ENCODE data around the gene SVEP1. TPM values are rescaled to one million over a fixed set of nuclear protein-coding genes. Genes with fewer than 3 reads are reported as not detected.
"Not testable (repeated sequence)": the region's sequence is repeated elsewhere in the genome, so short reads cannot be mapped to it uniquely, and the experiment has no call there.

SVEP1 gene
- total RNA-seq, 1 donor from 2014 or later = 6.8 TPM

DNA sequence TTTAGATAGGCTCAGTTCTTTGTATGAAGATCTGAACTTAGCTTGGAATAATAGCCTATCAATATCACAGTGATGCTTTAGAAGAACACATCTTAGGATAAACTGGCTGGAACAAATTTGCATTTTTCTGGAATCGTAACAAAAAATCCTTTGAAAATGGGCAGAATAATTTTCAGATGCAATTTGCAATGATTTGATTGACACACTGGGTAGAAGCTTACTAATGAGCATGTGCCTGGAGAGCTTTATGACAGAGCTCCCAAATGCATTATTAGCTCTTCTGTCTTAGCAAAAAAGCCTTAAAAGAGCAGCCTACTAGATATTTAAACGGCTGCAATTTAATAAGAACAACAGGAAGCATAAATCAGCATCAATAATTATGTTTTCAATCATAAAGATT, 165.1 kb downstream of the SVEP1 start:
- no peak for DNase-seq
- intact Hi-C loops (cut with DNase I) = no loop called here

DNA sequence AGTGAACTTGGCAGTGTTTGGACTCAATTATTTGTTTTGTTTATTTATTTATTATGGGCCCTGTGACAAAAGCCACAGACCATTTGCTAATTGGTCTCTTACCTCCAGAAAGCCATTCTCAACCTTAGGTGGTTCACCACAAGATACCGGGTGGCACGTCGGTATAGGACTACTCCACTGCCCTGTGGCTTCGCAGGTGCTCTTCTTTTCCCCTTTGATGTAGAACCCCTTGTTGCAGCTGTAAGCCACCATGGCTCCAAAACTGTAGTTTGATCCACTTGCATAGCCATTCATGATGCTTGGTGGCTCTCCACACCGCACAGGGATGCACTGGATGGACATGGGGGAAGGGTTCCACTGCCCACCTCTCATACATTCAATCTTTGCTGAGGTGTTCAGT, 168.6 kb downstream of the SVEP1 start:
- intact Hi-C loops (cut with DNase I) = no loop called here
- DNase-seq (no peak), ATAC-seq (ENCODE audit: poor library complexity) (no peak)

More for the DNA sequence above, 165.1 kb downstream of the SVEP1 start:
- no peak for ATAC-seq (ENCODE audit: poor library complexity)

DNA sequence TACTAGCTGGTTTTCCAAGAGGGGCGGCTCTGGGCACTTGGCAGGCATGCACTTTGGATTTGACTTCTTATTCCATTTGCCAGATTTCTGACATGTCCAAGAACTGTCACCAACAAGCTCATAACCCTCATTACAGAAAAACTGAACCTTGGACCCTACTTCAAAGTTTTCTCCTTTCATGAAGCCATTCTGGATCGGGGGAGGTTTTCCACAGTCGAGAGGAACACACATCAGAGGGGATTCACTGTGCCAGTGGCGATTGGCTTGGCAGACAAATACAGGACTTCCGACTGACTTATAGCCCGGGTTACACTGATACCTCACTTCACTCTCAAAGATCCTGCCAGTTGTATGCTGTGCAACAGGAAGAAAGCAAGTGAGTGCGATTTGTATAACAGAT, 170.9 kb downstream of the SVEP1 start:
- intact Hi-C loops (cut with DNase I) = no loop called here
- no peak for ATAC-seq (ENCODE audit: poor library complexity)
- no peak for DNase-seq

DNA sequence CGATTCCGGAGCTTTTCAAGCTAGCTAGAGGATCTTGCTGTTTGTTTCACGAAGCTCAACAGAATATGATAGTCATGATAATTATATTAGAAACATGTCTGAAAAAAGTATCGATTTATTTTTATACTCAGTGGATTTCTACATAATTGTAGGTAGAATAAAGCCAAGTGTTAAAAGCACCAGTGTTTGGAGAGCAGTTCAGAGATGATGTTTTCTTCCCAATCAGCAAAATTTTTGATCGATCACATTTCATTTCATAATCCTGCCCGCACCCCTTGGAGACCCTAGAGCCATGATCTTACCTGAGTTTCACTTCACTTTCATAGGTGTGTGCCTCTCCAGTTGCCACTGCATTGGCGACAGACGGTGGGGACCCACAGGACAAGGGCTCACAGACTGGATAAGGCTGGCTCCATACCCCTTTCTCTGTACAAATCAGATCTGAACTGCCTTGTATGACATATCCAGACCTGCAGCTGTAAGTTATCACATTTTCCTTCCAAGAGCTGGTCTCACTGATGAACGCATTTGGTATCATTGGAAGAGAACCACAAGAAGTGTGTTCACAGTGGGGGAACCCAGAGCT, 173.6 kb downstream of the SVEP1 start:
- DNase-seq (no peak), ATAC-seq (ENCODE audit: poor library complexity) (no peak)
- intact Hi-C loops (cut with DNase I) = no loop called here

DNA sequence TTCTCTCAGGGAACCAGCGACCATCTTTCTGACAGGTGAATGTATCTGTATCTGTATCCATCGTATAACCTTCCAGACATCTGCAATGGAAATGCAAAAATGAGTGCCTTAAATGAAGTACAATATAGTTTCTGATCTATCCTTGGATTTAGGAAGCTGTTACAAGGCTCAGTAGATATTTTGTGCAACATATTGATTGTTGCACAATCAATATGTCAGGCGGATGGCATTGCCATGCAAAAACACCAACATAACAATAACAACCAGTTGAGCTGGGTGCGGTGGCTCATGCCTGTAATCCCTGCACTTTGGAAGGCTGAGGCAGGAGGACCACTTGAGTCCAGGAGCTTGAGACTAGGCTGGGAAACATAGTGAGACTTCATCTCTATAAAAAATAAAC, 175.1 kb downstream of the SVEP1 start:
- DNase-seq (no peak), ATAC-seq (ENCODE audit: poor library complexity) (no peak)
- intact Hi-C loops (cut with DNase I) = no loop called here

DNA sequence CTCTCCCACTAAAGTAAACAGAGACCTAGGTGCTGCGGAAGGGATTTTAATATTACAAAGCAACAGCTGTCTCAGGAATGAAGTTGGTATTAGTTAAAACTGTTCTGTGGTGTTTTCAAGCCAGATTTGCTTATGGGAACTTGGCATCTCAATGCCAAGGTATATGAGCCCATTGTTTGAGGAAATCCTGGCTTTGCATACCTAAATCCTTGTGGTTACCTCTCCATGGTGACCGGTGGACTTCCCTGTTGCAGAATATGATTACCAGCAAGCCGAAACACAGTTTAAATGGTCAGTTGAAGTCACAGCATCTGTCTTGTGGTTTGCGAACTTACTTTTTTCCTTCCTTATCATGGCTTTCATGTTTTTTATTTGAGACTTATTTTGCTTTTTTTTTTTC, 179.6 kb downstream of the SVEP1 start:
- no peak for DNase-seq
- ATAC-seq (ENCODE audit: poor library complexity) = no peak
- intact Hi-C loops (cut with DNase I) = no loop called here

DNA sequence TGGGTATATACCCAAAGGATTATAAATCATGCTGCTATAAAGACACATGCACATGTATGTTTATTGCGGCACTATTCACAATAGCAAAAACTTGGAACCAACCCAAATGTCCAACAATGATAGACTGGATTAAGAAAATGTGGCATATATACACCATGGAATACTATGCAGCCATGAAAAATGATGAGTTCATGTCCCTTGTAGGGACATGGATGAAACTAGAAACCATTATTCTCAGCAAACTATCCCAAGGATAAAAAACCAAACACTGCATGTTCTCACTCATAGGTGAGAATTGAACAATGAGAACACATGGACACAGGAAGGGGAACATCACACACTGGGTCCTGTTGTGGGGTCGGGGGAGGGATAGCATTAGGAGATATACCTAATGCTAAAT, 180.5 kb downstream of the SVEP1 start:
- intact Hi-C loops (cut with DNase I); ATAC-seq (ENCODE audit: poor library complexity); DNase-seq: not testable (repeated sequence)

DNA sequence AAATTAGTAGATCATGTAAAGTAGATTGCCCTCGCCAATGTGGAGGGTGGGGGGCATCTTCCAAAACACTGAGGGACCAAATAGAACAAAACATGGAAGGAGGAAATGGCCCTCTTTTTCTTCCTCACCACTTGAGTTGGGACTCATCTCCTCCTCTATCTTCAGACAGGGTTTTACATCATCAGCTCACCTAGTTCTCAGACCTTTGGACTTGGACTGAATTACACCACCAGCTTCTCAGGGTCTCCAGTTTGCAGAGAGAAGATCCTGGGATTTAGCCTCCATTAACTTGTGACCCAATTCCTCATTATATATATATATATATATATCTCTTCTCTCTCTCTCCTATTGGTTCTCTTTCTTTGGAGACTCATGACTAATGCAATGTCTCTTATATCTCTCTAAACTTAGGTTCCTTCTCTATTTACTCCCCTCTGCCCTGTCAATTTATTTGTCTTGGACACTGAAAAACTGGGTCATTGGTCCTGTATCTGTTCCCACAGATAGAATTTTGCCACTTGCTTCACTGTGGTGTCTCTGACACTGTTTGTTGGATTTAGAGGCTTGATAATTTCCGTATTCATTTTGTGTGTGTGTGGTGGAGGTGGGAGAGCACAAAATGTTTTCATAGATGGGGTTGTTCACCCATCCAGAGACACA, 187.6 kb downstream of the SVEP1 start:
- ATAC-seq (ENCODE audit: poor library complexity) (no peak), DNase-seq (no peak)
- intact Hi-C loops (cut with DNase I) = no loop called here

DNA sequence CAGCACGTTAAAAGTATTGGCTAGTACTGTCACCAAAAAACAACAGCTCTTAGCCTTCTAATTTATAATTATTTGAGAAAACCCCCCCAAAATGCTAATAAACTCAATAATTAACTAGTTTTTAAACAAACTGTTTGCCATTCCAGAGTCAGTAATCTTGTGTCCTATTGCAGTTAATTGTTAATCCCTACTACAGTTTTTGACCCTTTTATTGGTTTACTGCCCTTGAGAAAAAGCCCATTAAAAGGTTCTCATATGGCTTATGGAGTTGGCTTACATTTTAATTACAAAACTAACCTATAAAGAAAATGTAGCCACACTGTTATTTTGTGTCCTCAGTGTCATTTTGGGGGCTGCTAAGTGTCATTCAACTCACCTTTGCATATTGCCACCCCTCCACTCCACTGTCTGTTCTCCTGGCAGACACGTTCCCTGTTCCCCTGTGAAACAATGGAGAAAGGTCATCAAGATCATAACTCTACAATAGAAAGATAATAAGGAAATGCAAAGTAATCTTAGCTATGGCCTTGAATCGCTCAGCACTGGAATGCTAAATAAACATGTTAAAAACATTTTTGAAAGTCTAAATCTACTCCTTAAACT, 190.3 kb downstream of the SVEP1 start:
- no peak for DNase-seq
- intact Hi-C loops (cut with DNase I) = no loop called here
- no peak for ATAC-seq (ENCODE audit: poor library complexity)

DNA sequence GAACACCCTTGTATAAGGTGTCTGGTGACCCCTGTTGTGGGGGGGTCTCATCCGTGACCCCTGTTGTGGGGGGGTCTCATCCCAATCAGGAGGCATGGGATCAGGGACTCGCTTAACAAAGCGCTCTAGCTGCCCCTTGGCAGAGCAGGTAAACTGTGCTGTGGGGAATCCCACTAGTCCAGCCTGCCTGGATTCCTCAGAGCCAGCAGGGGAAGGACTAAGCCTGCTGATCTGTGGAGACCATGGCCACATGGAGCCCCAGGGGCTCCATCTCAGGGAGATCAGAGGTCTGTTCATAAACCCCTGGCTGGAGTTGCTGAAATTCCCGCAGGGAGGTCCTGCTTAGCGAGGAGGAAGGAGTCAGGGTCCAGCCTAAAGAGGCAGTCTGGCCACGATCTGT, 196.1 kb downstream of the SVEP1 start:
- no peak for DNase-seq
- ATAC-seq (ENCODE audit: poor library complexity) = no peak
- intact Hi-C loops (cut with DNase I) = no loop called here

DNA sequence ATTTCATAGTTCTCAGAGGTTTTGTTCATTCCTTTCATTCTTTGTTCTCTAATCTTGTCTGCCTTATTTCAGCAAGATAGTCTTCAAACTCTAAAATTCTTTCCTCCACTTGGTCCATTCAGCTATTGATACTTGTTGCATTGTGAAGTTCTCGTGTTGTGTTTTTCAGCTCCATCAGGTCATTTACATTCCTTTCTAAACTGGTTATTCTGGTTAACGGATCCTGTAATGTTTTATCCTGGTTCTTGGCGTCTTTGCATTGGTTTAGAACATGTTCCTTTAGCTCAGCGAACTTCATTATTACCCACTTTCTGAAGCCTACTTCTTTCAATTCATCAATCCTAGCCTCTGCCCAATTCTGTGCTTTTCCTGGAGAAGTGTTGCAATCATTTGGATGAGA, 196.8 kb downstream of the SVEP1 start:
- intact Hi-C loops (cut with DNase I) = no loop called here
- no peak for ATAC-seq (ENCODE audit: poor library complexity)
- no peak for DNase-seq

DNA sequence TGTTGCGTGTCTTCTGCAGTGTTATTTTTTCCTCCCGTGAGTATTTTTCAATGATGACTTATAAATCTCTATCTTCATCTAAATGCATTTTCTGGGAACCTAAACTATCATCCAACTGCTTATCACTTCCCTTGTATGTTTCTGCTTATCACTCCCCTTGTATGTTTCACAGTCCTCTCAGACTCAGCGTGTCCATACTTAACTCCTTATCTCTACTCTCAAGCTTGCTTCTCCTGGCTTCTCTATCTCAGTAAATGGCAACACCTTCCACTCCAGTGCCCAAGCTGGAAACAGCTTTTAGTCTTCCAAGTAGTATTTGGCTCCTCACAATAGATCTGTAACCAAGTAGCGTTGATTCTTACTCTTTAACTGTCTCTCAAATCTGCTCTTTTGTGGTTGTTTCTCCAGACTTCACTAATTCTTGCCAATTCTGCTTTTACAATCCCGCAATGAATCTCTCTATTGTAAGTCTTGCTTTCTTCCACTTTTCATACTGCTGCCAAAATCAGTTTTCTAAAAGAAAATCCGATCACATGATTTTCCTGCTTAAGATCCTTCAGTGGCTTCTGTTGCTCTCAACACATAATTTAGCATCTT, 208.0 kb downstream of the SVEP1 start:
- intact Hi-C loops (cut with DNase I) = no loop called here
- no peak for ATAC-seq (ENCODE audit: poor library complexity)
- DNase-seq = no peak

DNA sequence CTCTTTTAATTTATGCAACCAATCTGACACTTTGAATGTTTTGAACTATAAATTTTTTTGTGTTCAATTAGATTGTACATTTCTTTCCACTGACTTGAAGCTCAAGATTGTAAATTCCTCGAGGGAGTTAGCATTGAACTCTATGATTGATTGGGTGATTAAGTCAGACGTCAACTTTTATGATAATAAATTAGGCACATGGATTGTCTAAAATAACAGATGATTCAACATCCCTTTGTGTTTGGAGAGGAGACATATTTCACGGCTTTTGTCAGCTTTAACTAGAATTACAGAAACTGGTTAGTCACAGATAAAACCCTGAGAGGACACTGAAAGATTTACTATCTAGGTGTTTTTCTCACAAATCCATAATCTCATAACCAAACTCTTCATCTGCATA, 209.2 kb downstream of the SVEP1 start:
- intact Hi-C loops (cut with DNase I) = no loop called here
- ATAC-seq (ENCODE audit: poor library complexity) (no peak), DNase-seq (no peak)

DNA sequence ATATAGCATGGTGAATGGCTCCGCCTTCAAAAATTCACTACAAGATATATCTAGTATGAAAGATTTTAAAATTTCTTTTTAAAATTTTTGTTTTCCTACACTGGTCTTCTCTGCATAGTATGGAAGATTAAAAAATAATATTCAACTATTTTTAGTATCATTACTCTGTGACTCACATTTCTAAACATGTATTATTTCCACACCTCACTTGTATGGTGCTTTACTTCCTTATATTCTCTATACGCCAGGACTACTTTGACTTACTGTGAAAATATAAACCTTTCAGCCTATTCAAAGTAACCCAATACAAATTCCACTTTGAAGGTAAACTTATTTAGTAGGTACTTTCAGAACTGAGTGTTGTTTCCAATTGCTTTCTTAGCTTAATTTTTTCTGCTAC, 215.1 kb downstream of the SVEP1 start:
- DNase-seq = no peak
- ATAC-seq (ENCODE audit: poor library complexity) = no peak
- intact Hi-C loops (cut with DNase I) = no loop called here

DNA sequence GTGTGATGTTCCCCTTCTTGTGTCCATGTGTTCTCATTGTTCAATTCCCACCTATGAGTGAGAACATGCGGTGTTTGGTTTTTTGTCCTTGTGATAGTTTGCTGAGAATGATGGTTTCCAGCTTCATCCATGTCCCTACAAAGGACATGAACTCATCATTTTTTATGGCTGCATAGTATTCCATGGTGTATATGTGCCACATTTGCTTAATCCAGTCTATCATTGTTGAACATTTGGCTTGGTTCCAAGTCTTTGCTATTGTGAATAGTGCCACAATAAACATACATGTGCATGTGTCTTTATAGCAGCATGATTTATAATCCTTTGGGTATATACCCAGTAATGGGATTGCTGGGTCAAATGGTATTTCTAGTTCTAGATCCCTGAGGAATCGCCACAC, 220.5 kb downstream of the SVEP1 start:
- DNase-seq; intact Hi-C loops (cut with DNase I); ATAC-seq (ENCODE audit: poor library complexity): not testable (repeated sequence)

DNA sequence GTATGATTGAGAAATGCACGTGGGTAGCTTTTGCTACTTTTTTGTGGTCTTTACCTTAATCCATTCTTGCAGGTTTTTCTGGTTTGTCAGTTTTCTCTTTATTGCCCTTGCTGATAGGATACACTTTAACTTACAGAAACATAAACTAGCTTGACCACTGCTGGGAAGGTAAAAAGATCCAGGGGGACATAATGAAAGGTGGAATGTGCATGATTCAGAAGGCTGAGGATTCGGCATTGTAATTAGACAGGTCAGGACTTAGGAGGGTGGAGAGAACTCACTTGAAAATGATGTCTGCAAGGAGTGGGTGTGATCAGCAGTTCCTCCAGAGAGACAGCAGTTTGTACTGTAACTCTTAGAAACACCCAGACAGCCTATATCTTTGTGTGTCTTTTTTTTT, 222.0 kb downstream of the SVEP1 start:
- intact Hi-C loops (cut with DNase I) = no loop called here
- DNase-seq (no peak), ATAC-seq (ENCODE audit: poor library complexity) (no peak)

DNA sequence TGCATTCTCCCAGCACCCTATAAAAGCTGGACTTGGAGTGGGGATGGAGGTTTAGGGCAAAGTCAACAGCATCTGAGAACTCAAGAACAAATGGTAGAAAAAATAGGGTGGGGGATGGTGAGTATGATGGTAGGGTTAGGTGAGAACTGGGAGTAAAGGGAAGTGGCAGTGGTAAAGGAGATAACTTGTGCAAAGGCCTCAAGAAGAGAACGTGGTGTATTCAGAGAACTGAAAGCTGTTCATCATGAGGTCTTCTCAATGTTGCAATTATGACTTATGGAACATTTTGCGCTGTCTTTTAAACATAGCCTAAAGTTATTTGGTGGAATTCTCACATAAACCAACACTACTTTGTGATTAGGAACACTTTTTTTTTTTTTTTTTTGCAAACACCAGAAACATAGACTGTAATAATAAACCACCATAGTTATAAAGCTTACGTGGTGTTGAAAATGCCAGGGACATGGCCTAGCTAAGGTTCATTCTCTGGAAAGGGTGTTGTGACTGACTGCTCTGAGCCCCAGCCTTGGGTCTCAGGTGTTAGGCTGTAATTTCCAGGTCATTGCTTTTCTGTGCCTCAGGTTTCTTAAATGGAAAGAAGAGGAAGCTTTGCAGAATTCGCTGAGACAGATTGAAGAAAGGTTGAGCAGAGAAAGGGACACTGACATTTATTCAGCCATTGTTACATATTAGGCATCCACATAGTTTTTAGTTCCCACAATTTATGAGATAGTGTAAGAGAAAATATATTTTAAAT, 222.7 kb downstream of the SVEP1 start:
- DNase-seq (no peak), ATAC-seq (ENCODE audit: poor library complexity) (no peak)
- intact Hi-C loops (cut with DNase I) = no loop called here

DNA sequence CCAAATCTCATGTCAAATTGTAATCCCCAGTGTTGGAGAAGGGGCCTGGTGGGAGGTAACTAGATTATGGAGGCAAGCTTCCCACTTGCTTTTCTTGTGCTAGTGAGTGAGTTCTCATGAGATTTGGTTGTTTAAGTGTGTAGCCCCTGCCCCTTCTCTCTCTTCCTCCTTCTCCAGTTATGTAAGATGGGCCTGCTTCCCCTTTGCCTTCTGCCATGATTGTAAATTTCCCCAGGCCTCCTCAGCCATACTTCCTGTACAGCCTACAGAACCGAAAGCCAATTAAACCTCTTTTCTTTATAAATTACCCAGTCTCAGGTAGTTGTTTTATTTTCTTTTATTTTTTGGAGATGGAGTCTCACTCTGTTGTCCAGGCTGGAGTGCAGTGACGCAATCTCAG, 223.6 kb downstream of the SVEP1 start:
- intact Hi-C loops (cut with DNase I) = no loop called here
- ATAC-seq (ENCODE audit: poor library complexity) (no peak), DNase-seq (no peak)

DNA sequence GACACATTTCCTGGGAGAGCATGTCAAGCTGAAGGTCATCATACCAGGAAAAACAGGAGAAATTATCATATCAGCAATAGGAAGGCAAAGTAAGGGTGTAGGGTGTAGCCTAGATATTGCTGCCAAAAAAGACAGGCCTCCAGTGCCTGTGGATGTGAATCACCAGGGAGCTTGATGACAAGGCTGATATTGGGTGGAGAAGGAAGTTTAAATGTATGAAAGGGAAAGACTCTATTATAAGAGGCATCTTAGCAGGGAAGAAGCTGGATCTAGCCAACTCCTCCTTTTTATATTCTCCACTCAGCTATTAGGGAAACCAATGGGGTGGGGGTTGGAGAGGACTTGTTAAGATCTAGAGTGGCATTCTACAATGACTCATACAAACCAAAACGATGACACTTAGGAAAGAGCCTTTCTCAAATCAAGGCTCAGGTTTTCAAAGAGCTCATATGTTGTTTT, 228.5 kb downstream of the SVEP1 start:
- ATAC-seq (ENCODE audit: poor library complexity) = no peak
- DNase-seq = no peak
- intact Hi-C loops (cut with DNase I) = no loop called here

Data from Right ventricle myocardium superior (tissue), 1 donor.